Measurements from ENCODE around the gene ITCH.

ITCH gene

DNA sequence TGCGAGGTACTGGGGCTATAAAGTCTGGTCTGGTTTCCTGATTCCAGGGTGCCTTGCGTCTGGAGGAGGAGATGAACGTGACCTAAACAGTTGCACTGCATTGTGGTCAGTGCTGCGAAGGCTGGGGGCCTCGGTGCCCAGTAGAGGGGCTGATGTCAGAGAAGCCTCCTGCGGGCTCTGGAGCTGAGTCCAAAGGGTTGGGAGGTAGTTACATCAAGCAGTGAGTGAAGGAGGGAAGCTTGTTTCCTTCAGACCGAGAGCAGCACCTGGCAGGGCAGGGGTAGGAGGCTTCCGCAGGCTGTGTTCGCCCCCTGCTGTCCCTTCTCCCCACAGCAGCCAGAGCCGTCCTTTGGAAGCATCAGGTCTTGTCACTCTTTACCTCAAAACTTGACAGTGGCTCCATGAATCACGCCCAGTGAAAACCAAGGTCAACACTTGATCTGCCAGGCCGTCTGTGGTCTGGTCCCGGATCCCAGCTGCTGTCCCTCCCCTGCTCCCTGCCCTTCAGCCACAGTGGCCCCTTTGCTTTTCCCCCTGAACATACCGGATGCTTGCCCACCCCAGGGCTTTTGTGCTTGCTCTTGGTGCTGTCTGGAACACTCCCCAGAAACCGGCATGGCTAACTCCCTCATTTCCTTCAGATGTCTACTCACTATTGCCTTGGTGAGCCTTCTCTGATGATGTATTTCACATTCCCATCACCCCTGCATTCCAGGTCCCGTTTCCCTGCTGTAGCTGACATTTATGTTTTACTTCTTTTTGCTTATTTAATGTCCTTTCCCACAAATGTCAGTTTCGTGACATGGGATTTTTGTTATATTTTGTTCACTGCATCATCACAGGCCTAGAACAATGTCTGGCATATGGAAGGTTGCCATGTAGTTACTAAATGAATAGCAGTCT, 160.1 kb downstream of the ITCH start:
- DNase-seq (ENCODE audit: low read depth, low spot score) = peak; percentile 29

DNA sequence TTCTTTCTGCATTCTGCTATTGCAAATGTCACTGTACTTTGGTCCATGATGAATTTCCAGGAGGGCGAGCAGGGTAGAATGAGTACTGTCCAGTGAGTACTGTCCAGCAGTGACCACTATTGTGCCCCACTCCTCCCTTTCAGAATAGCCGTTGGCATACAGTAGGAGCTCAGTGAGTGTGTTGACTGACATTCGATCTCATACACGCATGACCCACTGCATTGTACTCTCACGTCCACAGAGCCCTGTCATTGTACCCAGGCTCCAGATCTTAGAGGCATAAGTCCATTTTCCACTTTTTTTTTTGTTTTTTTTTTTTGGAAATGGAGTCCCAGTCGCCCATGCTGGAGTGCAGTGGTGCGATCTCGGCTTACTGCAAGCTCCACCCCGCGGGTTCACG, 161.4 kb downstream of the ITCH start:
- no peak for DNase-seq (ENCODE audit: low read depth, low spot score)
- CTCF ChIA-PET = interaction anchor here (0.9 to 10.3 kb wide), 5 partner anchors 12 to 334 kb away, joined by 3 to 99 read pairs (median 3); no protein-coding TSS in a partner anchor
- H3K4me3 ChIP-seq (ENCODE audit: low read depth, low read length) = no peak overlapping the region
- POLR2A ChIA-PET = no interaction called here
- TF ChIP-seq, protein P1, sequence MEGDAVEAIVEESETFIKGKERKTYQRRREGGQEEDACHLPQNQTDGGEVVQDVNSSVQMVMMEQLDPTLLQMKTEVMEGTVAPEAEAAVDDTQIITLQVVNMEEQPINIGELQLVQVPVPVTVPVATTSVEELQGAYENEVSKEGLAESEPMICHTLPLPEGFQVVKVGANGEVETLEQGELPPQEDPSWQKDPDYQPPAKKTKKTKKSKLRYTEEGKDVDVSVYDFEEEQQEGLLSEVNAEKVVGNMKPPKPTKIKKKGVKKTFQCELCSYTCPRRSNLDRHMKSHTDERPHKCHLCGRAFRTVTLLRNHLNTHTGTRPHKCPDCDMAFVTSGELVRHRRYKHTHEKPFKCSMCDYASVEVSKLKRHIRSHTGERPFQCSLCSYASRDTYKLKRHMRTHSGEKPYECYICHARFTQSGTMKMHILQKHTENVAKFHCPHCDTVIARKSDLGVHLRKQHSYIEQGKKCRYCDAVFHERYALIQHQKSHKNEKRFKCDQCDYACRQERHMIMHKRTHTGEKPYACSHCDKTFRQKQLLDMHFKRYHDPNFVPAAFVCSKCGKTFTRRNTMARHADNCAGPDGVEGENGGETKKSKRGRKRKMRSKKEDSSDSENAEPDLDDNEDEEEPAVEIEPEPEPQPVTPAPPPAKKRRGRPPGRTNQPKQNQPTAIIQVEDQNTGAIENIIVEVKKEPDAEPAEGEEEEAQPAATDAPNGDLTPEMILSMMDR (IDR thresholded peaks at IDR 0.05; ENCODE audit: insufficient read depth, low read length, missing control alignments) = no peak

More for the DNA sequence above, 160.1 kb downstream of the ITCH start:
- TF ChIP-seq, protein P1 (IDR thresholded peaks at IDR 0.05; ENCODE audit: insufficient read depth, low read length, missing control alignments) = peak; percentile 65
- CTCF ChIA-PET = interaction anchor here (0.5 to 10.3 kb wide), 14 partner anchors 11 to 333 kb away, joined by 3 to 99 read pairs (median 3); no protein-coding TSS in a partner anchor
- H3K4me3 ChIP-seq (ENCODE audit: low read depth, low read length) = no peak overlapping the region
- POLR2A ChIA-PET = no interaction called here

DNA sequence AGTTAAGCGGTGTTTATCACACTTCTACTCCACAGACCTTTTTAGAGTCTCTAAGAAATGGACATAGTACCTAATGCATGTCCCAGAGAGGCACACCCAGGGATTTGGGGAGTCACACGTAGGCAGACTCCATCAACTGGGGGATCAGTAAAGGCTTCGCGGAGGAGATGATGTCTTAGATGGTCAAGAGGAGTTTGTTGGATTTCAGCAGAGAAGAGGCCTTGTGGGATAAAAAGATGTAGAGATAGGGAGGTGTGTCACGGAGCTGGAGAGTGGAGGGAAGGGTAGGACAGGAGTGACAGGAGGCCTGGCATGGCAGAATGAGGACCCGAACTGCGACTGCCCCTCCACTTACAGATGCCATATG, 162.3 kb downstream of the ITCH start:
- no peak for DNase-seq (ENCODE audit: low read depth, low spot score)
- POLR2A ChIA-PET = interaction anchor here (1.3 to 1.5 kb wide), 2 partner anchors 17 to 213 kb away, joined by 3 to 4 read pairs; no protein-coding TSS in a partner anchor
- no peak overlapping the region for H3K4me3 ChIP-seq (ENCODE audit: low read depth, low read length)
- CTCF ChIA-PET = interaction anchor here (0.7 to 10.3 kb wide), 7 partner anchors 8 to 335 kb away, joined by 3 to 99 read pairs (median 4); partner anchors contain the start of gene DYNLRB1
- TF ChIP-seq, protein P1 (IDR thresholded peaks at IDR 0.05; ENCODE audit: insufficient read depth, low read length, missing control alignments) = no peak

DNA sequence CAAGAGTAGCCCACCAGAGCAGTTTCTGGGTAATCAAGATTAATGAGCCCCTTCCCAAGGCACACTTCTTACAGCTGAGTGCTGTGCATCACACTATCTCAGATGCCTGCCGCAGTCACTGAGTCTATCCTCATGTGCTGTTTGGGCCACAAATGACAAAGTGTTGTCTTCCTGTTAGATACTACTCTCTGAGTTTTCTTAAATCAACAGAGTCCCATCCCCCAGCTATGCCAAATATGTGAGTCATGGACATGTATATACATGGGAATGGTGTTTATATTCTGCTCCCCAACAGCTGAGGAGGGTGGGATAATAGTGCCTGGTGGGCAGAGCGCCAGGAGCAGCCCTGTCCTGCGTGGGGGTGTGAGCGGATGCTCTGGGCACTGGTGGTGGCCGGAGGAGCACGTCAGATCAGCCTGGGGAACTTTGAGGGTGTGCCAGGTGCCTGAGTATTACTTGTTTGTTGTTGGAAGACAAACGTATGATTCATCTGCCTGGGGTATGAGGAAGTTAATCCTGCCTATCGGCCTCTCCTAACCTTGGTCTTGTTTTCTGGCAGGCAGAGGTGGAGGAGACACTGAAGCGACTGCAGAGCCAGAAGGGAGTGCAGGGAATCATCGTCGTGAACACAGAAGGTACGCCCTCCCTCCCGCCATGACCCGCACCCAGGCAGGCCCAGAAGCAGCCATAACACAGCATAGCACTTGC, 162.8 kb downstream of the ITCH start:
- peak; percentile 98 for DNase-seq (ENCODE audit: low read depth, low spot score)
- TF ChIP-seq, protein P1 (IDR thresholded peaks at IDR 0.05; ENCODE audit: insufficient read depth, low read length, missing control alignments) = no peak
- ChIA-PET POLR2A (interaction anchor here (0.7 to 1.5 kb wide), 3 partner anchors 10 to 213 kb away, joined by 3 to 4 read pairs (median 3); partner anchors contain the start of gene DYNLRB1), CTCF (interaction anchor here (0.7 to 10.3 kb wide), 7 partner anchors 9 to 213 kb away, joined by 3 to 99 read pairs (median 4); partner anchors contain the start of gene DYNLRB1)
- no peak overlapping the region for H3K4me3 ChIP-seq (ENCODE audit: low read depth, low read length)

DNA sequence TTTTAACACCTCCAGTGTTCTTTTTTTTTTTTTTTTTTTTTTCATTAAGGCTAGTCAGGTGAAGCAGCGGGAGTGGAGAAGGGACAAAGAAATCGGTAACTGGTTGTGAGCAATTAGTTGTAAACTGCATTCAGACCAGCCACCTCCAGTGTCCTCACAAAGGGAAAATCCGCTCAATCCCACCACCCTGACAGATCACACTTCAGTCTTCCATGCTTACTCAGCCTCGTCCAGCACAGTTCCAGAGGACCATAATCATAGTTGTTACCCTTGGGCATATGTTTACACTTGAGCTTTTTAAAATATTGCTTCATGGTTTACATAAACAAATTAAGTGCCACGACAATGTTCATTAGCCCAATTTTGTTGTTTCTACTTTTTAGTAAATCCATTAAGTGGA, 163.4 kb downstream of the ITCH start:
- CTCF ChIA-PET = interaction anchor here (0.8 to 10.3 kb wide), 5 partner anchors 10 to 213 kb away, joined by 3 to 99 read pairs (median 4); no protein-coding TSS in a partner anchor
- H3K4me3 ChIP-seq (ENCODE audit: low read depth, low read length) = no peak overlapping the region
- no peak for DNase-seq (ENCODE audit: low read depth, low spot score)
- POLR2A ChIA-PET = interaction anchor here (1.5 kb wide), 1 partner anchor 16 kb away, joined by 3 read pairs; no protein-coding TSS in a partner anchor
- TF ChIP-seq, protein P1 (IDR thresholded peaks at IDR 0.05; ENCODE audit: insufficient read depth, low read length, missing control alignments) = no peak
